ENCODE measurements around the gene LOC128125822.

LOC128125822 gene

GRCh38 chr6:63581355-63582013 is 9.2 kb downstream of the LOC128125822 start:
- ATAC-seq (no peak), DNase-seq (ENCODE audit: low read depth, low spot score) (no peak)
- H3K4me1 ChIP-seq (ENCODE audit: control insufficient read depth, insufficient read depth, low read length), result no peaks in the 10 kb centered on the region; the same call in 1 of the 2 replicates
- no TSS peak for BruUV-seq (replicated peaks)
- no peaks in the 10 kb centered on the region for H3K9me3 ChIP-seq (ENCODE audit: control insufficient read depth, insufficient read depth, low read depth, low read length)
- no peak overlapping the region for H3K4me3 ChIP-seq (ENCODE audit: low read depth in 2 of 2, low read length in 2 of 2)
- no peaks in the 10 kb centered on the region for H3K27me3 ChIP-seq (ENCODE audit: control insufficient read depth, insufficient read depth, low read length)
- no peak overlapping the region for H3K27ac ChIP-seq (ENCODE audit: low read length)
- TF ChIP-seq POLR2AphosphoS5 (IDR thresholded peaks at IDR 0.05; ENCODE audit: low read depth, low read length) (no peak), TCF7L2 (IDR thresholded peaks at IDR 0.05; ENCODE audit: low read depth, low read length) (no peak), SIN3A (IDR thresholded peaks at IDR 0.05; ENCODE audit: borderline replicate concordance, insufficient read depth, low read depth, low read length) (no peak)
- TF ChIP-seq, protein P1, sequence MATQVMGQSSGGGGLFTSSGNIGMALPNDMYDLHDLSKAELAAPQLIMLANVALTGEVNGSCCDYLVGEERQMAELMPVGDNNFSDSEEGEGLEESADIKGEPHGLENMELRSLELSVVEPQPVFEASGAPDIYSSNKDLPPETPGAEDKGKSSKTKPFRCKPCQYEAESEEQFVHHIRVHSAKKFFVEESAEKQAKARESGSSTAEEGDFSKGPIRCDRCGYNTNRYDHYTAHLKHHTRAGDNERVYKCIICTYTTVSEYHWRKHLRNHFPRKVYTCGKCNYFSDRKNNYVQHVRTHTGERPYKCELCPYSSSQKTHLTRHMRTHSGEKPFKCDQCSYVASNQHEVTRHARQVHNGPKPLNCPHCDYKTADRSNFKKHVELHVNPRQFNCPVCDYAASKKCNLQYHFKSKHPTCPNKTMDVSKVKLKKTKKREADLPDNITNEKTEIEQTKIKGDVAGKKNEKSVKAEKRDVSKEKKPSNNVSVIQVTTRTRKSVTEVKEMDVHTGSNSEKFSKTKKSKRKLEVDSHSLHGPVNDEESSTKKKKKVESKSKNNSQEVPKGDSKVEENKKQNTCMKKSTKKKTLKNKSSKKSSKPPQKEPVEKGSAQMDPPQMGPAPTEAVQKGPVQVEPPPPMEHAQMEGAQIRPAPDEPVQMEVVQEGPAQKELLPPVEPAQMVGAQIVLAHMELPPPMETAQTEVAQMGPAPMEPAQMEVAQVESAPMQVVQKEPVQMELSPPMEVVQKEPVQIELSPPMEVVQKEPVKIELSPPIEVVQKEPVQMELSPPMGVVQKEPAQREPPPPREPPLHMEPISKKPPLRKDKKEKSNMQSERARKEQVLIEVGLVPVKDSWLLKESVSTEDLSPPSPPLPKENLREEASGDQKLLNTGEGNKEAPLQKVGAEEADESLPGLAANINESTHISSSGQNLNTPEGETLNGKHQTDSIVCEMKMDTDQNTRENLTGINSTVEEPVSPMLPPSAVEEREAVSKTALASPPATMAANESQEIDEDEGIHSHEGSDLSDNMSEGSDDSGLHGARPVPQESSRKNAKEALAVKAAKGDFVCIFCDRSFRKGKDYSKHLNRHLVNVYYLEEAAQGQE (IDR thresholded peaks at IDR 0.05; ENCODE audit: insufficient read depth in 1 of 2, low read depth in 2 of 2, low read length in 1 of 2), result no peak
- TF ChIP-seq, protein P2, sequence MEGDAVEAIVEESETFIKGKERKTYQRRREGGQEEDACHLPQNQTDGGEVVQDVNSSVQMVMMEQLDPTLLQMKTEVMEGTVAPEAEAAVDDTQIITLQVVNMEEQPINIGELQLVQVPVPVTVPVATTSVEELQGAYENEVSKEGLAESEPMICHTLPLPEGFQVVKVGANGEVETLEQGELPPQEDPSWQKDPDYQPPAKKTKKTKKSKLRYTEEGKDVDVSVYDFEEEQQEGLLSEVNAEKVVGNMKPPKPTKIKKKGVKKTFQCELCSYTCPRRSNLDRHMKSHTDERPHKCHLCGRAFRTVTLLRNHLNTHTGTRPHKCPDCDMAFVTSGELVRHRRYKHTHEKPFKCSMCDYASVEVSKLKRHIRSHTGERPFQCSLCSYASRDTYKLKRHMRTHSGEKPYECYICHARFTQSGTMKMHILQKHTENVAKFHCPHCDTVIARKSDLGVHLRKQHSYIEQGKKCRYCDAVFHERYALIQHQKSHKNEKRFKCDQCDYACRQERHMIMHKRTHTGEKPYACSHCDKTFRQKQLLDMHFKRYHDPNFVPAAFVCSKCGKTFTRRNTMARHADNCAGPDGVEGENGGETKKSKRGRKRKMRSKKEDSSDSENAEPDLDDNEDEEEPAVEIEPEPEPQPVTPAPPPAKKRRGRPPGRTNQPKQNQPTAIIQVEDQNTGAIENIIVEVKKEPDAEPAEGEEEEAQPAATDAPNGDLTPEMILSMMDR (IDR thresholded peaks at IDR 0.05), result no peak
- POLR2A ChIA-PET, result no interaction called here
- CTCF ChIA-PET, result no interaction called here
- in situ Hi-C loops (cut with HindIII; ENCODE audit: low pct_unique_long_range_greater_than_20kb, low sequenced_read_pairs), result no loop called here
- intact Hi-C loops (cut with micrococcal nuclease; ENCODE audit: unreplicated experiment), result no loop called here
- peaks cover 50% of the 10 kb centered on the region for H3K36me3 ChIP-seq (ENCODE audit: control insufficient read depth, insufficient read depth, low read length)

DNA sequence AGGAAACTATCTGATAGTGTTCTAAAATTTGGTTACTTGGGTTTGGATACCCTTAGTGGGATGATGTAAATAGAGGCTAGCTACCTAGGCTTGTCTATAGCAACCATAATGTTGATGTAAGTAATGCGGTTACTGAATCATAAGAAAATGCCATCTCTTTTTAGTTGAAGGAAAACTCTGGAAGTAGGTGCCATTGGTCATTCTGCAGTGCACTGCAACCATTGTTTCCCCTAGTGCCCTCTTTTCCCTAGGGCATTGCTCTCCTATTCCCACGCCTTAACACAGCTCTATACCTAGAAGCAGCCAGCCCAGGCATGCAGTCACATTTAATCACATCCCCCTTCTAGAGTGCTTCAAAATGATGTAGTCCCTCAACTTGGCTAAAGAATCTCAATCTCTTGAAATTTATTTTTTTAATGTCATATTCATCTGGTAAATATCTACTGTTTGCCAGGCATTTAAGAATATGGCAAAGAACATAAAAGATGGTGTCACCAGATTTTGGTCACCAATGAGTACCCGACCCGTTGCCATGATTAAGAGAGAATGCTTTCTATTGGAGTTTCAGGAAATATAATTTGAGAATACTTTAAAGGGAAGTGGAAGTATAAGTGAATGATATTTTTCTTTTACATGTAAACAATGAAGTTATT is 10.4 kb downstream of the LOC128125822 start:
- H3K36me3 ChIP-seq (ENCODE audit: control insufficient read depth, insufficient read depth, low read length), result peaks cover 40% of the 10 kb centered on the region
- ATAC-seq (no peak), DNase-seq (ENCODE audit: low read depth, low spot score) (no peak)
- H3K27me3 ChIP-seq (ENCODE audit: control insufficient read depth, insufficient read depth, low read length), result no peaks in the 10 kb centered on the region
- intact Hi-C loops (cut with micrococcal nuclease; ENCODE audit: unreplicated experiment) (no loop called here), in situ Hi-C loops (cut with HindIII; ENCODE audit: low pct_unique_long_range_greater_than_20kb, low sequenced_read_pairs) (no loop called here)
- POLR2A ChIA-PET, result no interaction called here
- BruUV-seq (replicated peaks), result no TSS peak
- CTCF ChIA-PET, result no interaction called here
- H3K4me3 ChIP-seq (ENCODE audit: low read depth in 2 of 2, low read length in 2 of 2), result no peak overlapping the region
- H3K9me3 ChIP-seq (ENCODE audit: control insufficient read depth, insufficient read depth, low read depth, low read length), result no peaks in the 10 kb centered on the region
- H3K27ac ChIP-seq (ENCODE audit: low read length), result no peak overlapping the region
- H3K4me1 ChIP-seq (ENCODE audit: control insufficient read depth, insufficient read depth, low read length), result no peaks in the 10 kb centered on the region
- no peak for TF ChIP-seq TCF7L2 (IDR thresholded peaks at IDR 0.05; ENCODE audit: low read depth, low read length)
- TF ChIP-seq, protein P1 (IDR thresholded peaks at IDR 0.05; ENCODE audit: insufficient read depth in 1 of 2, low read depth in 2 of 2, low read length in 1 of 2), result no peak
- no peak for TF ChIP-seq POLR2AphosphoS5 (IDR thresholded peaks at IDR 0.05; ENCODE audit: low read depth, low read length)
- TF ChIP-seq, protein P2 (IDR thresholded peaks at IDR 0.05), result no peak
- TF ChIP-seq SIN3A (IDR thresholded peaks at IDR 0.05; ENCODE audit: borderline replicate concordance, insufficient read depth, low read depth, low read length), result no peak
